Measurements from ENCODE around the gene DLL4.

The DLL4 gene

DNA sequence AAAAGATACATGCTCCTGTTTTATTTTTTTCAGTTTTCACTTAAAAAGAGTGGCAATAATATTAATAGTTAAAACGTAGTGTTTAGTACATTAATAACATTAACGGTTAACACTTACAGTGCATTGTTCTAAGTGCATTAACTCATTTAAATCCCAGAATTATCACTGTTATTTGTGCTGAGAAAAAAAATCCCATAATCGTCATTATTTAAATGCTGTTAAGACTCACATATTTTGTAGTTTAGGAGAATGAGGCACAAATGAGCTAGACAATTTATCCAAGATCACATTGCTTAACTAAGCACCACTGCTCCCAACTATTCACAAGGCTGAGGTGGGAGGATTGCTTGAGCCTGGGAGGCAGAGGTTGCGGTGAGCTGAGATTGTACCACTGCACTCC, 59.0 kb downstream of the DLL4 start:
- no peak for TF ChIP-seq CTCF (IDR thresholded peaks at IDR 0.05; ENCODE audit: low read depth, low read length)
- H3K4me3 ChIP-seq (replicated peaks in 1 of 2; ENCODE audit: low read depth in 2 of 2, low read length in 2 of 2): no peak overlapping the region
- DNase-seq (ENCODE audit: low read depth in 2 of 2): no peak
